Neutrophil (primary cell): Measurements from ENCODE around the gene RABL3.

Experiments
- H3K27ac ChIP-seq: fragments of 200-600 bp; sonication (generic); 2 replicates; pipeline ENCODE4 v1.5.1; 2016; ENCODE audit warnings: mild to moderate bottlenecking, moderate library complexity
- H3K27me3 ChIP-seq: fragments of 200-600 bp; sonication (generic); 2 replicates; pipeline ENCODE4 v1.6.0; 2016; ENCODE audit warnings: mild to moderate bottlenecking
- H3K36me3 ChIP-seq: fragments of 200-600 bp; sonication (generic); 2 replicates; pipeline ENCODE4 v1.5.1; 2017
- H3K4me1 ChIP-seq, 2 experiments: fragments of 200-600 bp in 1 of 2; sonication (generic) in 1 of 2; 1 replicate in 1 of 2; 2 replicates in 1 of 2; pipeline versions ENCODE4 v1.5.1 to v1.6.1; 2013 to 2016; ENCODE audit warnings: low read depth in 1 of 2, low read length in 1 of 2, mild to moderate bottlenecking in 1 of 2, moderate library complexity in 1 of 2; ENCODE audit not compliant: control insufficient read depth in 1 of 2, insufficient read depth in 1 of 2
- H3K4me3 ChIP-seq, 2 experiments: fragments of 200-600 bp in 1 of 2; sonication (generic) in 1 of 2; 1 replicate in 1 of 2; 2 replicates in 1 of 2; pipeline ENCODE4 v1.5.1; 2013 to 2016; ENCODE audit warnings: low read depth in 1 of 2, low read length in 1 of 2, mild to moderate bottlenecking in 1 of 2, moderate library complexity in 1 of 2
- H3K9me3 ChIP-seq: fragments of 200-600 bp; sonication (generic); 2 replicates; pipeline ENCODE4 v1.5.1; 2016
- TF ChIP-seq, protein P1 (sequence below): fragments of 200-600 bp; sonication (generic); IDR thresholded peaks from 2 replicates; pipeline ENCODE4 v1.5.1; 2016; ENCODE audit warnings: antibody characterized with exemption

Gene RABL3

GRCh38 chr3:120688121-120688520 is 54.2 kb downstream of the RABL3 start:
- Histone ChIP-seq H3K27me3 (no peaks in the 10 kb centered on the region), H3K9me3 (no peaks in the 10 kb centered on the region), H3K36me3 (no peaks in the 10 kb centered on the region), H3K4me1 (no peaks in the 10 kb centered on the region), H3K4me3 (no peak overlapping the region), H3K27ac (no peak overlapping the region)
- TF ChIP-seq, protein P1, sequence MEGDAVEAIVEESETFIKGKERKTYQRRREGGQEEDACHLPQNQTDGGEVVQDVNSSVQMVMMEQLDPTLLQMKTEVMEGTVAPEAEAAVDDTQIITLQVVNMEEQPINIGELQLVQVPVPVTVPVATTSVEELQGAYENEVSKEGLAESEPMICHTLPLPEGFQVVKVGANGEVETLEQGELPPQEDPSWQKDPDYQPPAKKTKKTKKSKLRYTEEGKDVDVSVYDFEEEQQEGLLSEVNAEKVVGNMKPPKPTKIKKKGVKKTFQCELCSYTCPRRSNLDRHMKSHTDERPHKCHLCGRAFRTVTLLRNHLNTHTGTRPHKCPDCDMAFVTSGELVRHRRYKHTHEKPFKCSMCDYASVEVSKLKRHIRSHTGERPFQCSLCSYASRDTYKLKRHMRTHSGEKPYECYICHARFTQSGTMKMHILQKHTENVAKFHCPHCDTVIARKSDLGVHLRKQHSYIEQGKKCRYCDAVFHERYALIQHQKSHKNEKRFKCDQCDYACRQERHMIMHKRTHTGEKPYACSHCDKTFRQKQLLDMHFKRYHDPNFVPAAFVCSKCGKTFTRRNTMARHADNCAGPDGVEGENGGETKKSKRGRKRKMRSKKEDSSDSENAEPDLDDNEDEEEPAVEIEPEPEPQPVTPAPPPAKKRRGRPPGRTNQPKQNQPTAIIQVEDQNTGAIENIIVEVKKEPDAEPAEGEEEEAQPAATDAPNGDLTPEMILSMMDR = no peak

DNA sequence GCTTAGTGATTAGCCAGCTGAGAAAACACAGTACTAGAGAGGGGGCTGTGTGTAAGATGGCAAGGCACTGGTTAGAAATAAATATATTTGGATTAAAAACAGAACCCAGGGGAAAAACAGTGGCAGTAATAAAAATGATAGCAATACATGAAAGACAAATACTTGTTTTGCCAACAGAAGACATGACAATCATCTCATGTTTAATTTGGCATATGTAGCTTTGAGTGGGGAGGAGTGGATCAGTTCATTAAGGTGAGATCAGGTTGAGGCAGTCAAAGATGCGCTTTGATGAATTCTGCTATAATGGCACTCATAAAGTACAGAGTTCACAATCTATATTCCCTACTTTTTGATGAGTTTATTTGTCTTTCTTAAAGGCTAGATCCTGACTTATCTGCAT is 56.9 kb downstream of the RABL3 start:
- Histone ChIP-seq H3K4me3 (no peak overlapping the region), H3K36me3 (no peaks in the 10 kb centered on the region), H3K27me3 (no peaks in the 10 kb centered on the region), H3K4me1 (no peaks in the 10 kb centered on the region), H3K9me3 (no peaks in the 10 kb centered on the region), H3K27ac (no peak overlapping the region)
- TF ChIP-seq, protein P1 = no peak

- no peaks in the 10 kb centered on the region for H3K36me3 ChIP-seq
- no peaks in the 10 kb centered on the region for H3K27me3 ChIP-seq
- H3K9me3 ChIP-seq = no peaks in the 10 kb centered on the region
- TF ChIP-seq, protein P1 = no peak
- no peak overlapping the region for H3K27ac ChIP-seq
- H3K4me3 ChIP-seq = no peak overlapping the region
- no peaks in the 10 kb centered on the region for H3K4me1 ChIP-seq
These were observed 57.4 kb downstream of the RABL3 start for GRCh38 chr3:120684896-120685295.

DNA sequence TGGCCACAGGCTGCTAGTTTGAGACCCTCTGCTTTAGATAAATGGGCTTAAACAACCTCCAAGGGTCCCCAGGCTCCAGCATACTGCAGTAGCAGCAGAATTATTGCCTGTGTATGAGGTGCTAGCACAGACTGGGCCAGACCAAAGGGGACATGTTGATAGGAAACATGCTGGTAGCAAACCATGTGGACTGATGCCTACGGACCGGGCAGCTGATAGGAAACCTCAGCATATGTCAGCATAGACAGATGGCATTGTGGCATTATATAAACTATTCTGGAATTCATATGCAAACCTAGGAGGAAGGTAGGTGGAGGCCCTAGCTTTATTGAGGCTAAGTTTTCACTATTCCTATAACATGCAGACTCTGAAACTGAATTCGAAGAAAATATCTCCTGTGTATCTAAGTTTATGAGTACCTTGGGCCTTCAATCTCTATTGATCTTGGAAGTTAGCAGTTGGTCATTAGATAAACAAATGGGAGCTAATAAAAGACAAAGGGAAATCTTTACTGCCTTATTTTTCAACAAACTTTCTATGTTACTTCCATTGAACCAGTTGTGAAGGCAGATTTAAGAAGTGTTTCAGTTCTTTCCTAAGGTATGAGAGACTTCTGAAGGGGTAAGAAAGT is 58.5 kb downstream of the RABL3 start:
- Histone ChIP-seq H3K27ac (no peak overlapping the region), H3K9me3 (no peaks in the 10 kb centered on the region), H3K27me3 (no peaks in the 10 kb centered on the region), H3K4me3 (no peak overlapping the region), H3K4me1 (peaks cover 0 to under 1% of the 10 kb centered on the region in 2 experiments), H3K36me3 (no peaks in the 10 kb centered on the region)
- TF ChIP-seq, protein P1 = no peak

GRCh38 chr3:120683213-120683612 is 59.1 kb downstream of the RABL3 start:
- H3K27ac ChIP-seq = no peak overlapping the region
- TF ChIP-seq, protein P1 = no peak
- peaks cover 2 to 6% of the 10 kb centered on the region in 2 experiments for H3K4me1 ChIP-seq
- H3K9me3 ChIP-seq = no peaks in the 10 kb centered on the region
- H3K36me3 ChIP-seq = no peaks in the 10 kb centered on the region
- no peaks in the 10 kb centered on the region for H3K27me3 ChIP-seq
- no peak overlapping the region for H3K4me3 ChIP-seq
